IMR-90 (cell line): Measurements from ENCODE around the gene PPIL6.

Experiments used
- BHLHE40 ChIP-seq: fragments of 150-350 bp; IDR thresholded peaks from 2 replicates; pipeline ENCODE4 v1.6.1; 2016; ENCODE audit warnings: mild to moderate bottlenecking, low read depth, low read length
- CHD1 ChIP-seq: IDR thresholded peaks from 2 replicates; pipeline ENCODE4 v1.6.1; 2012; ENCODE audit warnings: low read depth, low read length, improper control_type of control experiment
- FOS ChIP-seq: fragments of 150-350 bp; IDR thresholded peaks from 2 replicates; pipeline ENCODE4 v1.6.1; 2016; ENCODE audit warnings: low read depth, low read length
- MAFK ChIP-seq: IDR thresholded peaks from 2 replicates; pipeline ENCODE4 v1.6.1; 2012; ENCODE audit warnings: low read depth, low read length, improper control_type of control experiment
- MXI1 ChIP-seq: IDR thresholded peaks from 2 replicates; pipeline ENCODE4 v1.6.1; 2012; ENCODE audit warnings: low read depth, mild to moderate bottlenecking, low read length, moderate library complexity, borderline replicate concordance
- POLR2A ChIP-seq: IDR thresholded peaks from 2 replicates; pipeline ENCODE4 v1.6.1; 2012; ENCODE audit warnings: mild to moderate bottlenecking, low read depth, low read length
- RCOR1 ChIP-seq: IDR thresholded peaks from 2 replicates; pipeline ENCODE4 v1.6.1; 2012; ENCODE audit warnings: mild to moderate bottlenecking, low read length, improper control_type of control experiment; ENCODE audit not compliant: insufficient replicate concordance
- TF ChIP-seq, protein P1 (sequence below): conservative IDR thresholded peaks from 2 replicates; pipeline ENCODE4 v1.5.1; 2012; ENCODE audit warnings: mild to moderate bottlenecking, low read depth, low read length, improper control_type of control experiment

DNA sequence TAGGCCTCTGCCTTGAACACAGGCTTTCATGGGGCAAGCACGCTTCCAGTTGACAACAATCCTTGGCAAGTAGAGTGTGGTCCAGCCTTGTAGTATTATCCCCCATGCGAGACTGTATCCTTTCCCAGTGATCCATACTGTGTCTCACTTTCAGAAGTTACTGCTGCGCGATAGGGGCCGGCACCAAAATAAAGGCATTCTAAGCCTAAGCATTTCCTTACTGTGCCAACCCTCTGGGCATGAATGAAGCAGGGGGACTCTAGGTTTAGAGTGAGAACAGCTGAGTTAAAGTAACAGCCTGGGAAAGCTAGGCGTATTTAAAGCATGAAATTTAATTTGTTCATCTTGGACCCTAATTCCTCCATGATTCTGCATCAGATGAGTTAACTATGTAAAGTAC is 97.5 kb downstream of the PPIL6 start:
- TF ChIP-seq BHLHE40 = no peak
- no peak for TF ChIP-seq MXI1
- TF ChIP-seq POLR2A = no peak
- no peak for TF ChIP-seq FOS
- TF ChIP-seq RCOR1 = no peak
- TF ChIP-seq MAFK = no peak
- TF ChIP-seq, protein P1, sequence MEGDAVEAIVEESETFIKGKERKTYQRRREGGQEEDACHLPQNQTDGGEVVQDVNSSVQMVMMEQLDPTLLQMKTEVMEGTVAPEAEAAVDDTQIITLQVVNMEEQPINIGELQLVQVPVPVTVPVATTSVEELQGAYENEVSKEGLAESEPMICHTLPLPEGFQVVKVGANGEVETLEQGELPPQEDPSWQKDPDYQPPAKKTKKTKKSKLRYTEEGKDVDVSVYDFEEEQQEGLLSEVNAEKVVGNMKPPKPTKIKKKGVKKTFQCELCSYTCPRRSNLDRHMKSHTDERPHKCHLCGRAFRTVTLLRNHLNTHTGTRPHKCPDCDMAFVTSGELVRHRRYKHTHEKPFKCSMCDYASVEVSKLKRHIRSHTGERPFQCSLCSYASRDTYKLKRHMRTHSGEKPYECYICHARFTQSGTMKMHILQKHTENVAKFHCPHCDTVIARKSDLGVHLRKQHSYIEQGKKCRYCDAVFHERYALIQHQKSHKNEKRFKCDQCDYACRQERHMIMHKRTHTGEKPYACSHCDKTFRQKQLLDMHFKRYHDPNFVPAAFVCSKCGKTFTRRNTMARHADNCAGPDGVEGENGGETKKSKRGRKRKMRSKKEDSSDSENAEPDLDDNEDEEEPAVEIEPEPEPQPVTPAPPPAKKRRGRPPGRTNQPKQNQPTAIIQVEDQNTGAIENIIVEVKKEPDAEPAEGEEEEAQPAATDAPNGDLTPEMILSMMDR = no peak
- no peak for TF ChIP-seq CHD1
